ENCODE data around the gene KIAA1549. TPM values are rescaled to one million over a fixed set of nuclear protein-coding genes. Genes with fewer than 3 reads are reported as not detected.

Gene KIAA1549
- total RNA-seq, 2 donors from 2014 or later = 18.7 to 19.3 TPM

GRCh38 chr7:138957217-138957616 is 24.0 kb downstream of the KIAA1549 start:
- Histone ChIP-seq H3K4me1 (ENCODE audit: control insufficient read depth, insufficient read depth, low read length) (no peaks in the 10 kb centered on the region), H3K9me3 (ENCODE audit: control insufficient read depth, low read length) (peaks cover 6% of the 10 kb centered on the region), H3K27me3 (ENCODE audit: control insufficient read depth, insufficient read depth, low read length, poor library complexity, severe bottlenecking) (no peaks in the 10 kb centered on the region), H3K27ac (ENCODE audit: low read depth, low read length) (no peak overlapping the region), H3K9ac (ENCODE audit: extremely low read depth, low read length, poor library complexity, severe bottlenecking) (no peak overlapping the region), H3K36me3 (ENCODE audit: control insufficient read depth, insufficient read depth, low read length) (no peaks in the 10 kb centered on the region), H3K4me3 (ENCODE audit: low read length) (no peak overlapping the region)
- no peak for DNase-seq
- no peak overlapping the region for H3K4me3 Mint-ChIP-seq
- no peak for TF ChIP-seq CTCF (conservative IDR thresholded peaks at IDR 0.05)
- H3K27ac Mint-ChIP-seq = no peak overlapping the region
- no peaks in the 10 kb centered on the region for H3K27me3 Mint-ChIP-seq (ENCODE audit: insufficient read depth)
- peaks cover 1% of the 10 kb centered on the region for H3K9me3 Mint-ChIP-seq
- no peaks in the 10 kb centered on the region for H3K36me3 Mint-ChIP-seq (ENCODE audit: low read depth)
- peaks cover 9% of the 10 kb centered on the region for H3K4me1 Mint-ChIP-seq
- 93 to 97% methylated on average over 3 of the region's 3 CpGs for WGBS, 2 experiments (ENCODE audit: insufficient coverage in 1 of 2, insufficient read length in 1 of 2)

GRCh38 chr7:138954545-138955475 is 26.4 kb downstream of the KIAA1549 start:
- H3K9me3 Mint-ChIP-seq = peaks cover 1% of the 10 kb centered on the region
- Histone ChIP-seq H3K36me3 (ENCODE audit: control insufficient read depth, insufficient read depth, low read length) (no peaks in the 10 kb centered on the region), H3K27ac (ENCODE audit: low read depth, low read length) (no peak overlapping the region), H3K4me1 (ENCODE audit: control insufficient read depth, insufficient read depth, low read length) (no peaks in the 10 kb centered on the region), H3K4me3 (ENCODE audit: low read length) (no peak overlapping the region), H3K9ac (ENCODE audit: extremely low read depth, low read length, poor library complexity, severe bottlenecking) (no peak overlapping the region), H3K9me3 (ENCODE audit: control insufficient read depth, low read length) (peaks cover 6% of the 10 kb centered on the region), H3K27me3 (ENCODE audit: control insufficient read depth, insufficient read depth, low read length, poor library complexity, severe bottlenecking) (no peaks in the 10 kb centered on the region)
- WGBS, 2 experiments (ENCODE audit: insufficient coverage in 1 of 2, insufficient read length in 1 of 2) = 76 to 79% methylated on average over 11 to 14 of the region's 14 CpGs
- no peaks in the 10 kb centered on the region for H3K36me3 Mint-ChIP-seq (ENCODE audit: low read depth)
- DNase-seq = peak; percentile 73
- H3K4me1 Mint-ChIP-seq = peaks cover 16% of the 10 kb centered on the region
- H3K27ac Mint-ChIP-seq = peak overlapping the region; percentile 10
- no peaks in the 10 kb centered on the region for H3K27me3 Mint-ChIP-seq (ENCODE audit: insufficient read depth)
- no peak overlapping the region for H3K4me3 Mint-ChIP-seq
- TF ChIP-seq CTCF (conservative IDR thresholded peaks at IDR 0.05) = peak; percentile 64

- peaks cover 1% of the 10 kb centered on the region for H3K9me3 Mint-ChIP-seq
- Histone ChIP-seq H3K27me3 (ENCODE audit: control insufficient read depth, insufficient read depth, low read length, poor library complexity, severe bottlenecking) (no peaks in the 10 kb centered on the region), H3K4me1 (ENCODE audit: control insufficient read depth, insufficient read depth, low read length) (no peaks in the 10 kb centered on the region), H3K36me3 (ENCODE audit: control insufficient read depth, insufficient read depth, low read length) (no peaks in the 10 kb centered on the region), H3K27ac (ENCODE audit: low read depth, low read length) (no peak overlapping the region), H3K9me3 (ENCODE audit: control insufficient read depth, low read length) (peaks cover 6% of the 10 kb centered on the region), H3K4me3 (ENCODE audit: low read length) (no peak overlapping the region), H3K9ac (ENCODE audit: extremely low read depth, low read length, poor library complexity, severe bottlenecking) (no peak overlapping the region)
- WGBS, 2 experiments (ENCODE audit: insufficient coverage in 1 of 2, insufficient read length in 1 of 2) = 93 to 100% methylated on average over 2 to 6 of the region's 6 CpGs
- H3K27ac Mint-ChIP-seq = no peak overlapping the region
- TF ChIP-seq CTCF (conservative IDR thresholded peaks at IDR 0.05) = no peak
- DNase-seq = no peak
- H3K4me3 Mint-ChIP-seq = no peak overlapping the region
- H3K4me1 Mint-ChIP-seq = peaks cover 14% of the 10 kb centered on the region
- peaks cover 3% of the 10 kb centered on the region for H3K36me3 Mint-ChIP-seq (ENCODE audit: low read depth)
- H3K27me3 Mint-ChIP-seq (ENCODE audit: insufficient read depth) = no peaks in the 10 kb centered on the region
Measured at GRCh38 chr7:138952791-138953190, 28.4 kb downstream of the KIAA1549 start.

Data from endodermal cell (in vitro differentiated cells).